ENCODE results near the gene VSIG4.

- TF ChIP-seq, protein P1, sequence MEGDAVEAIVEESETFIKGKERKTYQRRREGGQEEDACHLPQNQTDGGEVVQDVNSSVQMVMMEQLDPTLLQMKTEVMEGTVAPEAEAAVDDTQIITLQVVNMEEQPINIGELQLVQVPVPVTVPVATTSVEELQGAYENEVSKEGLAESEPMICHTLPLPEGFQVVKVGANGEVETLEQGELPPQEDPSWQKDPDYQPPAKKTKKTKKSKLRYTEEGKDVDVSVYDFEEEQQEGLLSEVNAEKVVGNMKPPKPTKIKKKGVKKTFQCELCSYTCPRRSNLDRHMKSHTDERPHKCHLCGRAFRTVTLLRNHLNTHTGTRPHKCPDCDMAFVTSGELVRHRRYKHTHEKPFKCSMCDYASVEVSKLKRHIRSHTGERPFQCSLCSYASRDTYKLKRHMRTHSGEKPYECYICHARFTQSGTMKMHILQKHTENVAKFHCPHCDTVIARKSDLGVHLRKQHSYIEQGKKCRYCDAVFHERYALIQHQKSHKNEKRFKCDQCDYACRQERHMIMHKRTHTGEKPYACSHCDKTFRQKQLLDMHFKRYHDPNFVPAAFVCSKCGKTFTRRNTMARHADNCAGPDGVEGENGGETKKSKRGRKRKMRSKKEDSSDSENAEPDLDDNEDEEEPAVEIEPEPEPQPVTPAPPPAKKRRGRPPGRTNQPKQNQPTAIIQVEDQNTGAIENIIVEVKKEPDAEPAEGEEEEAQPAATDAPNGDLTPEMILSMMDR (IDR thresholded peaks at IDR 0.05; ENCODE audit: borderline replicate concordance, extremely low read depth, low read length, poor library complexity, severe bottlenecking): no peak
- TF ChIP-seq EZH2 (IDR thresholded peaks at IDR 0.05; ENCODE audit: borderline replicate concordance, low read depth, low read length, severe bottlenecking): no peak
Measured at GRCh38 chrX:66043584-66043983, 3.7 kb upstream of the VSIG4 start.
